Mesenchymal stem cell (in vitro differentiated cells and primary cell): Measurements from ENCODE around the gene SLC25A39.

ENCODE experiments used
- DNase-seq: peaks from one replicate; pipeline ENCODE4 v3.0.0-alpha.2; 2013
- H2AFZ ChIP-seq: one replicate; pipeline ENCODE4 v1.6.1; 2013; ENCODE audit warnings: low read depth, mild to moderate bottlenecking, control low read depth, inconsistent platforms, low read length, moderate library complexity
- H2AK5ac ChIP-seq: 2 replicates; pipeline ENCODE4 v1.6.1; 2013; ENCODE audit warnings: low read length, moderate library complexity, mild to moderate bottlenecking, inconsistent platforms; ENCODE audit not compliant: severe bottlenecking
- H2BK120ac ChIP-seq: one replicate; pipeline ENCODE4 v1.6.1; 2013; ENCODE audit warnings: low read depth, mild to moderate bottlenecking, inconsistent platforms, low read length, moderate library complexity
- H2BK12ac ChIP-seq, 2 experiments: one replicate each; pipeline ENCODE4 v1.6.1; 2013; ENCODE audit warnings: inconsistent platforms in 2 of 2, low read length in 2 of 2, mild to moderate bottlenecking in 2 of 2, moderate library complexity in 2 of 2, control low read depth in 1 of 2
- H2BK15ac ChIP-seq: one replicate; pipeline ENCODE4 v1.6.1; 2013; ENCODE audit warnings: mild to moderate bottlenecking, low read depth, inconsistent platforms; ENCODE audit not compliant: poor library complexity, severe bottlenecking
- H2BK5ac ChIP-seq: 2 replicates; pipeline ENCODE4 v1.6.1; 2013; ENCODE audit warnings: low read depth, mild to moderate bottlenecking, low read length, control low read depth, inconsistent platforms; ENCODE audit not compliant: poor library complexity, severe bottlenecking
- H3K14ac ChIP-seq, 2 experiments: one replicate each; pipeline ENCODE4 v1.6.1; 2013; ENCODE audit warnings: inconsistent platforms in 2 of 2, low read length in 2 of 2, control low read depth in 1 of 2, mild to moderate bottlenecking in 1 of 2, moderate library complexity in 1 of 2
- H3K18ac ChIP-seq, 2 experiments: one replicate each; pipeline ENCODE4 v1.6.1; 2013; ENCODE audit warnings: inconsistent platforms in 2 of 2, low read length in 2 of 2, control low read depth in 1 of 2, low read depth in 1 of 2, mild to moderate bottlenecking in 1 of 2
- H3K23ac ChIP-seq, 2 experiments: one replicate each; pipeline ENCODE4 v1.6.1; 2013; ENCODE audit warnings: inconsistent platforms in 2 of 2, low read length in 2 of 2, mild to moderate bottlenecking in 2 of 2, moderate library complexity in 2 of 2, control low read depth in 1 of 2
- H3K27ac ChIP-seq: 2 replicates; pipeline ENCODE4 v1.5.1; 2013; ENCODE audit warnings: mild to moderate bottlenecking, moderate library complexity, low read length, control low read depth, inconsistent platforms; ENCODE audit not compliant: poor library complexity, severe bottlenecking
- H3K27me3 ChIP-seq, 2 experiments: 2 replicates each; pipeline versions ENCODE4 v1.6.1 to v1.7.0; 2013; ENCODE audit warnings: low read length in 2 of 2, mild to moderate bottlenecking in 2 of 2, moderate library complexity in 2 of 2, control low read depth in 1 of 2, inconsistent platforms in 1 of 2; ENCODE audit not compliant: control insufficient read depth in 1 of 2, insufficient read depth in 1 of 2
- H3K36me3 ChIP-seq, 2 experiments: 2 replicates each; pipeline versions ENCODE4 v1.6.1 to v1.7.0; 2013; ENCODE audit warnings: low read length in 2 of 2, control low read depth in 1 of 2, inconsistent platforms in 1 of 2, low read depth in 1 of 2, mild to moderate bottlenecking in 1 of 2; ENCODE audit not compliant: insufficient read depth in 2 of 2, control insufficient read depth in 1 of 2
- H3K4ac ChIP-seq, 2 experiments: one replicate each; pipeline ENCODE4 v1.6.1; 2013; ENCODE audit warnings: inconsistent platforms in 2 of 2, low read length in 2 of 2, mild to moderate bottlenecking in 2 of 2, moderate library complexity in 2 of 2, control low read depth in 1 of 2, low read depth in 1 of 2
- H3K4me1 ChIP-seq: 2 replicates; pipeline ENCODE4 v1.6.1; 2013; ENCODE audit warnings: low read depth, low read length, control low read depth; ENCODE audit not compliant: control insufficient read depth, insufficient read depth
- H3K4me2 ChIP-seq: 2 replicates; pipeline ENCODE4 v1.6.1; 2013; ENCODE audit warnings: low read length, mild to moderate bottlenecking, inconsistent platforms; ENCODE audit not compliant: poor library complexity, severe bottlenecking
- H3K4me3 ChIP-seq, 2 experiments: 2 replicates each; pipeline versions ENCODE4 v1.5.1 to v1.7.0; 2013; ENCODE audit warnings: low read length in 2 of 2, mild to moderate bottlenecking in 2 of 2, control low read depth in 1 of 2, low read depth in 1 of 2; ENCODE audit not compliant: insufficient read depth in 1 of 2
- H3K79me1 ChIP-seq: replicated peaks from 2 replicates; pipeline ENCODE4 v1.6.1; 2013; ENCODE audit warnings: mild to moderate bottlenecking, control low read depth, low read length, inconsistent platforms; ENCODE audit not compliant: poor library complexity, severe bottlenecking
- H3K9ac ChIP-seq: 2 replicates; pipeline ENCODE4 v1.7.0; 2013; ENCODE audit warnings: mild to moderate bottlenecking, low read length, moderate library complexity
- H3K9me3 ChIP-seq: 2 replicates; pipeline ENCODE4 v1.7.0; 2013; ENCODE audit warnings: mild to moderate bottlenecking, low read length; ENCODE audit not compliant: control insufficient read depth
- H4K8ac ChIP-seq: one replicate; pipeline ENCODE4 v1.6.1; 2013; ENCODE audit warnings: inconsistent platforms, mild to moderate bottlenecking, low read length, moderate library complexity
- H4K91ac ChIP-seq: one replicate; pipeline ENCODE4 v1.6.1; 2013; ENCODE audit warnings: mild to moderate bottlenecking, low read length, inconsistent platforms
- WGBS: methylation state at CpG from one replicate; pipeline ENCODE4 v1.1.7; 2013; ENCODE audit warnings: mixed read lengths; 5-methylcytosine and 5-hydroxymethylcytosine counted together

Gene SLC25A39

GRCh38 chr17:44351464-44351863, 26.8 kb upstream of the SLC25A39 start:
- 94% methylated on average over 8 of the region's 8 CpGs for WGBS

GRCh38 chr17:44350733-44351226, 26.2 kb upstream of the SLC25A39 start:
- H2AK5ac ChIP-seq, result no peak overlapping the region
- peak; percentile 58 for DNase-seq
- H3K14ac ChIP-seq, result no peak overlapping the region
- peaks cover 42 to 73% of the 10 kb centered on the region in 2 experiments for H3K36me3 ChIP-seq
- H2BK120ac ChIP-seq, result no peak overlapping the region
- no peak overlapping the region for H4K91ac ChIP-seq
- peaks cover 14% of the 10 kb centered on the region for H3K4me1 ChIP-seq
- no peaks in the 10 kb centered on the region for H3K27me3 ChIP-seq
- H3K4me3 ChIP-seq, result no peak overlapping the region
- peaks cover 19% of the 10 kb centered on the region for H3K79me1 ChIP-seq
- H3K18ac ChIP-seq, result no peak overlapping the region
- H2AFZ ChIP-seq, result no peak overlapping the region
- H2BK15ac ChIP-seq, result no peak overlapping the region
- H3K4ac ChIP-seq, result no peak overlapping the region
- no peak overlapping the region for H2BK12ac ChIP-seq
- no peak overlapping the region for H3K23ac ChIP-seq
- no peak overlapping the region for H3K4me2 ChIP-seq
- no peak overlapping the region for H2BK5ac ChIP-seq
- WGBS, result 71% methylated on average over 6 of the region's 6 CpGs
- no peaks in the 10 kb centered on the region for H3K9me3 ChIP-seq
- H3K27ac ChIP-seq, result no peak overlapping the region
- H3K9ac ChIP-seq, result no peak overlapping the region
- no peak overlapping the region for H4K8ac ChIP-seq

More at GRCh38 chr17:44351464-44351863, 26.8 kb upstream of the SLC25A39 start:
- no peak overlapping the region for H3K18ac ChIP-seq
- no peak overlapping the region for H3K14ac ChIP-seq
- peaks cover 42 to 79% of the 10 kb centered on the region in 2 experiments for H3K36me3 ChIP-seq
- no peak overlapping the region for H3K4me2 ChIP-seq
- H4K8ac ChIP-seq, result no peak overlapping the region
- H3K4ac ChIP-seq, result no peak overlapping the region
- H2AFZ ChIP-seq, result no peak overlapping the region
- no peak overlapping the region for H2BK12ac ChIP-seq
- H3K23ac ChIP-seq, result no peak overlapping the region
- no peak overlapping the region for H4K91ac ChIP-seq
- no peaks in the 10 kb centered on the region for H3K9me3 ChIP-seq
- no peak for DNase-seq
- H3K27me3 ChIP-seq, result peaks cover 0 to 3% of the 10 kb centered on the region in 2 experiments
- H3K27ac ChIP-seq, result no peak overlapping the region
- no peak overlapping the region for H2BK15ac ChIP-seq
- peaks cover 14% of the 10 kb centered on the region for H3K79me1 ChIP-seq
- H3K4me3 ChIP-seq, result no peak overlapping the region
- H2BK5ac ChIP-seq, result no peak overlapping the region
- H2BK120ac ChIP-seq, result no peak overlapping the region
- H3K9ac ChIP-seq, result no peak overlapping the region
- peaks cover 8% of the 10 kb centered on the region for H3K4me1 ChIP-seq
- H2AK5ac ChIP-seq, result no peak overlapping the region

GRCh38 chr17:44349553-44350070, 25.0 kb upstream of the SLC25A39 start:
- Histone ChIP-seq H4K8ac (no peak overlapping the region), H3K9me3 (no peaks in the 10 kb centered on the region), H3K27me3 (no peaks in the 10 kb centered on the region), H3K14ac (no peak overlapping the region), H3K27ac (no peak overlapping the region), H2BK120ac (no peak overlapping the region), H3K18ac (no peak overlapping the region), H3K79me1 (peaks cover 24% of the 10 kb centered on the region), H3K23ac (no peak overlapping the region), H2AFZ (no peak overlapping the region), H2AK5ac (no peak overlapping the region), H3K9ac (no peak overlapping the region), H2BK5ac (no peak overlapping the region), H2BK15ac (no peak overlapping the region), H2BK12ac (no peak overlapping the region), H4K91ac (no peak overlapping the region), H3K4me2 (no peak overlapping the region), H3K4me3 (no peak overlapping the region), H3K36me3 (peaks cover 42 to 62% of the 10 kb centered on the region in 2 experiments), H3K4me1 (peaks cover 15% of the 10 kb centered on the region), H3K4ac (no peak overlapping the region)
- DNase-seq, result no peak
- 89% methylated on average over 12 of the region's 12 CpGs for WGBS

- H3K23ac ChIP-seq, result no peak overlapping the region
- peak overlapping the region in 1 of 2 experiments; percentile 30 for H3K18ac ChIP-seq
These were observed 24.4 kb upstream of the SLC25A39 start for GRCh38 chr17:44348988-44349364.

More at GRCh38 chr17:44348988-44349364, 24.4 kb upstream of the SLC25A39 start:
- no peak overlapping the region for H3K9ac ChIP-seq
- H2BK15ac ChIP-seq, result no peak overlapping the region
- no peak overlapping the region for H3K14ac ChIP-seq
- H3K4me2 ChIP-seq, result no peak overlapping the region
- no peak overlapping the region for H3K27ac ChIP-seq
- H4K8ac ChIP-seq, result no peak overlapping the region
- WGBS, result 94% methylated on average over 6 of the region's 6 CpGs
- no peak overlapping the region for H3K4me3 ChIP-seq
- H4K91ac ChIP-seq, result no peak overlapping the region
- no peaks in the 10 kb centered on the region for H3K27me3 ChIP-seq
- peaks cover 17% of the 10 kb centered on the region for H3K4me1 ChIP-seq
- H3K79me1 ChIP-seq, result peaks cover 24% of the 10 kb centered on the region
- no peak overlapping the region for H2BK12ac ChIP-seq
- H3K4ac ChIP-seq, result no peak overlapping the region
- H2BK5ac ChIP-seq, result no peak overlapping the region
- peaks cover 42 to 55% of the 10 kb centered on the region in 2 experiments for H3K36me3 ChIP-seq
- no peak for DNase-seq
- H3K9me3 ChIP-seq, result no peaks in the 10 kb centered on the region
- H2BK120ac ChIP-seq, result no peak overlapping the region
- no peak overlapping the region for H2AFZ ChIP-seq
- H2AK5ac ChIP-seq, result no peak overlapping the region
